ENCODE data around the gene ECE2.

DNA sequence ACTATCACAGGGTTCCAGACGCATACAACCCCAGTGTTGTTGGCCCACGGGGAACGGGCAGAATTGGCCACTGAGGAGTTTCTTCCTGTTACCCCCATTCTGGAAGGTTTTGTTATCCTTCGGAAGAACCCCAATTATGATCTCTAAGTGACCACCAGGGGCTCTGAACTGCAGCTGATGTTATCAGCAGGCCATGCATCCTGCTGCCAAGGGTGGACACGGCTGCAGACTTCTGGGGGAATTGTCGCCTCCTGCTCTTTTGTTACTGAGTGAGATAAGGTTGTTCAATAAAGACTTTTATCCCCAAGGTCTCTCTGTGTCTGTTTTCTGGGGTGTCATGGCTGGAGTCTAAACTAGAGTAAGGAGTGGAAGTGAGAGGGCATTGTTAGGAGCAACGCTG, 32.9 kb downstream of the ECE2 start:
- TF ChIP-seq, protein P1, sequence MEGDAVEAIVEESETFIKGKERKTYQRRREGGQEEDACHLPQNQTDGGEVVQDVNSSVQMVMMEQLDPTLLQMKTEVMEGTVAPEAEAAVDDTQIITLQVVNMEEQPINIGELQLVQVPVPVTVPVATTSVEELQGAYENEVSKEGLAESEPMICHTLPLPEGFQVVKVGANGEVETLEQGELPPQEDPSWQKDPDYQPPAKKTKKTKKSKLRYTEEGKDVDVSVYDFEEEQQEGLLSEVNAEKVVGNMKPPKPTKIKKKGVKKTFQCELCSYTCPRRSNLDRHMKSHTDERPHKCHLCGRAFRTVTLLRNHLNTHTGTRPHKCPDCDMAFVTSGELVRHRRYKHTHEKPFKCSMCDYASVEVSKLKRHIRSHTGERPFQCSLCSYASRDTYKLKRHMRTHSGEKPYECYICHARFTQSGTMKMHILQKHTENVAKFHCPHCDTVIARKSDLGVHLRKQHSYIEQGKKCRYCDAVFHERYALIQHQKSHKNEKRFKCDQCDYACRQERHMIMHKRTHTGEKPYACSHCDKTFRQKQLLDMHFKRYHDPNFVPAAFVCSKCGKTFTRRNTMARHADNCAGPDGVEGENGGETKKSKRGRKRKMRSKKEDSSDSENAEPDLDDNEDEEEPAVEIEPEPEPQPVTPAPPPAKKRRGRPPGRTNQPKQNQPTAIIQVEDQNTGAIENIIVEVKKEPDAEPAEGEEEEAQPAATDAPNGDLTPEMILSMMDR (conservative IDR thresholded peaks at IDR 0.05), result no peak
- TF ChIP-seq ZFX (IDR thresholded peaks at IDR 0.05), result no peak
